Measurements from ENCODE around the gene FHL5. TPM values are rescaled to one million over a fixed set of nuclear protein-coding genes. Genes with fewer than 3 reads are reported as not detected.

Gene FHL5
- total RNA-seq = not detected in 2 replicates
- polyA plus RNA-seq = not detected in 2 replicates
- polyA plus RNA-seq (2011; cell fraction: cytosol; rRNA removed) = not detected in 2 replicates
- not detected in 2 replicates for polyA plus RNA-seq (2011; cell fraction: nucleus; rRNA removed)
- not detected in 2 replicates for polyA plus RNA-seq (2012)
- not detected in 2 replicates for polyA minus RNA-seq
- not detected for polyA minus RNA-seq (2011; cell fraction: cytosol; rRNA and poly(A)+ RNA removed)
- polyA minus RNA-seq (2011; cell fraction: nucleus; rRNA and poly(A)+ RNA removed) = not detected in 2 replicates
- not detected for Bru-seq, nascent RNA
- BruChase-seq, experiment 1, labeled RNA remaining after a 6-hour chase = not detected
- percentile 2 among the genes with signal in this experiment for BruChase-seq, experiment 2, labeled RNA remaining after a 2-hour chase
- long read RNA-seq = 0 reads

GRCh38 chr6:96562886-96563285 lies at the start of gene FHL5:
FHL5 (plus strand) TSS chr6:96563128; CDS start chr6:96603614, 40,486 bp downstream.
- dilution Hi-C loops (cut with MboI; ENCODE audit: extremely low pct_ligation_motif_present, low sequenced_read_pairs) (no loop called here), intact Hi-C loops (cut with micrococcal nuclease) (no loop called here)
- FAIRE-seq (no peak), DNase-seq (ENCODE audit: low read depth, low spot score) (no peak)
- Histone ChIP-seq H4K20me1 (replicated peaks; ENCODE audit: control insufficient read depth, extremely low read depth, insufficient read depth, low read length) (no peaks in the 10 kb centered on the region), H3K9me1 (replicated peaks; ENCODE audit: control insufficient read depth, extremely low read depth, insufficient read depth, low read length) (no peaks in the 10 kb centered on the region), H3K4me3 (replicated peaks in 1 of 3; ENCODE audit: insufficient read depth in 1 of 3, low read depth in 1 of 3, low read length in 3 of 3) (no peak within 1 kb of the TSS), H3K79me2 (ENCODE audit: control insufficient read depth, insufficient read depth, low read length) (no peaks in the 10 kb centered on the region), H3K4me1 (ENCODE audit: control insufficient read depth, extremely low read depth, insufficient read depth, low read length) (no peaks in the 10 kb centered on the region), H3K9ac (replicated peaks; ENCODE audit: extremely low read depth, insufficient read depth, low read length) (no peak within 1 kb of the TSS), H3K36me3 (ENCODE audit: control insufficient read depth in 2 of 2, extremely low read depth in 1 of 2, insufficient read depth in 2 of 2, low read length in 2 of 2) (no peaks in the 10 kb centered on the region), H3K4me2 (ENCODE audit: insufficient read depth, low read length) (no peak within 1 kb of the TSS), H2AFZ (ENCODE audit: low read depth, low read length) (no peak within 1 kb of the TSS), H3K9me3 (replicated peaks; ENCODE audit: control insufficient read depth, insufficient read depth, low read length) (no peaks in the 10 kb centered on the region), H3K27me3 (ENCODE audit: control insufficient read depth in 2 of 2, insufficient read depth in 2 of 2, low read length in 2 of 2) (no peaks in the 10 kb centered on the region), H3K27ac (ENCODE audit: insufficient read depth, low read depth, low read length) (no peak within 1 kb of the TSS)
- TF ChIP-seq CTCF (IDR thresholded peaks at IDR 0.05; ENCODE audit: extremely low read depth in 1 of 2, insufficient read depth in 1 of 2, low read depth in 1 of 2, low read length in 2 of 2) (no peak), FOS (IDR thresholded peaks at IDR 0.05; ENCODE audit: borderline replicate concordance, insufficient read depth, low read length) (no peak), MAX (IDR thresholded peaks at IDR 0.05; ENCODE audit: insufficient read depth, insufficient read length) (no peak), GATA2 (IDR thresholded peaks at IDR 0.05; ENCODE audit: insufficient read depth, insufficient read length, low read depth, low read length) (no peak), MYC (IDR thresholded peaks at IDR 0.05; ENCODE audit: low read depth, low read length) (no peak), EZH2 (IDR thresholded peaks at IDR 0.05; ENCODE audit: borderline replicate concordance, low read depth, low read length, severe bottlenecking) (no peak), POLR2AphosphoS5 (IDR thresholded peaks at IDR 0.05; ENCODE audit: insufficient read depth, low read depth, low read length) (no peak), POLR2A (IDR thresholded peaks at IDR 0.05; ENCODE audit: low read depth, low read length) (no peak), JUN (IDR thresholded peaks at IDR 0.05; ENCODE audit: borderline replicate concordance, insufficient read depth, insufficient read length, low read depth) (no peak)
- BruUV-seq (replicated peaks) = no TSS peak
- ChIA-PET POLR2A (no interaction called here), CTCF (no interaction called here)
